Suppressor macrophage (primary cell): ENCODE data around the gene SLC38A8.
A peak's percentile ranks its signal among the peaks of the same experiment; 100 is the strongest.

Source experiments
- DNase-seq, 4 experiments: peaks; one replicate each; pipeline ENCODE4 v3.0.0-alpha.2; 2020 to 2022

The SLC38A8 gene

DNA sequence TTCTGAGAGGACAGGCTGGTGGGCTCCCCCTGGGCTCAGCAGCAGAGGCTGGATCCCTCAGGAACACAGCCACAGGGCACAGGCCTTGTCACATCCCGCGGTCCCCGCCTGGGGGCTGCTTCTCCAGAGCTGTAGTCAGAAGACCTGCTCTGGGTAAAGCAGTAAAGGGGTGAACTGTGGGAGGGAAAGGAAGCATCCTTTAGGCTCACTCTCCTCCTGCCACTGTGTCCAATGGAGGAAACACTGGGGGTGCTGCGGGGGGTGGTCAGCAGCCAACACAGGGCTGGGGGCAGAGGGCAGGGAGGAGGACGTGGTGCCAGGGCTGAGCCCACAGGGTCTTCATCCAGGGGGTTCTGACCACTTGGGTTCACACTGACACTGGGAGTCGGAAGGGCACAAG is 5.0 kb upstream of the SLC38A8 start:
- DNase-seq = no peak

DNA sequence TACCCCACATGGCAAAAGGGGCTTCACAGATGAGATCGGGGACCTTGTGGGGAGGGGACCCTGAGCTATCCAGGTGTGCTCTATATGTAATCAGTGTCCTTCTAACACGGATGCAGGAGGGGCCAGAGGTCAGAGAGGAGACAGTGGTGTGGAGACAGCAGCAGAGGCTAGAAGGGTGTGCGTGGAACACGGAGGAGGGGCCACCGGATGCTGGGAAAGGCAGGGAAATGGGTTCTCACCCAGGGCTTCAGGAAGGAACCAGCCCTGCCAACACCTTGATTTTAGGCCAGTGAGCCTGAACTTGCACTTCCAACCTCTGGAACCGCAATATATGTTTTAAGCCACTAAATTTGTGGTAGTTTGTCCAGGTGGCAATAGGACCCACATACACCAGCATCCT is 4.6 kb upstream of the SLC38A8 start:
- DNase-seq = no peak

DNA sequence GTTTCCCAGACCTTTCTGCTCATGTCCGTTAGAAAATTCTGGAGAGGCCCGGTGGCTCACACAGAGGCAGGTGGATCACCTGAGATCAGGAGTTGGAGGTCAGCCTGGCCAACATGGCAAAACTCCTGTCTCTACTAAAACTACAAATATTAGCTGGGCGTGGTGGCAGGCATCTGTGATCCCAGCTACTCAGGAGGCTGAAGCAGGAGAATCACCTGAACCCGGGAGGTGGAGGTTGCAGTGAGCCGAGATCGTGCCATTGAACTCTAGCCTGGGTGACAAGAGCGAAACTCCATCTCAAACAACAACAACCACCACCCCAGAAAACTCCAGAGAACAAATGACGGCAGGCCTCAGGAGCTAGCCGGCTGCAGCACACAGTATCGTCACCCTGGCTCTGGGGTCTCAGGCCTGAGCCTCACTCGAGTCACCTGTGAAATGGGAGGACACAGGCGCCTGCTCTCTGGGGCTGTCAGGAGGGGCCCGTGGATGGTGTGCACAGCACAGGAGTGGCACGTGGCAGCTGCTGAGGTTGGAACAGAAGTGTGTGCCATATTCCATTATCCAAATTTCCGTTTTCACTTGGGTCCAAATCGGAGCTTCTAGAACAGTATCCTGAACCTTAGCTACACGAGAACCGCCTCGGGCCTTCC is 3.3 kb upstream of the SLC38A8 start:
- DNase-seq = no peak

DNA sequence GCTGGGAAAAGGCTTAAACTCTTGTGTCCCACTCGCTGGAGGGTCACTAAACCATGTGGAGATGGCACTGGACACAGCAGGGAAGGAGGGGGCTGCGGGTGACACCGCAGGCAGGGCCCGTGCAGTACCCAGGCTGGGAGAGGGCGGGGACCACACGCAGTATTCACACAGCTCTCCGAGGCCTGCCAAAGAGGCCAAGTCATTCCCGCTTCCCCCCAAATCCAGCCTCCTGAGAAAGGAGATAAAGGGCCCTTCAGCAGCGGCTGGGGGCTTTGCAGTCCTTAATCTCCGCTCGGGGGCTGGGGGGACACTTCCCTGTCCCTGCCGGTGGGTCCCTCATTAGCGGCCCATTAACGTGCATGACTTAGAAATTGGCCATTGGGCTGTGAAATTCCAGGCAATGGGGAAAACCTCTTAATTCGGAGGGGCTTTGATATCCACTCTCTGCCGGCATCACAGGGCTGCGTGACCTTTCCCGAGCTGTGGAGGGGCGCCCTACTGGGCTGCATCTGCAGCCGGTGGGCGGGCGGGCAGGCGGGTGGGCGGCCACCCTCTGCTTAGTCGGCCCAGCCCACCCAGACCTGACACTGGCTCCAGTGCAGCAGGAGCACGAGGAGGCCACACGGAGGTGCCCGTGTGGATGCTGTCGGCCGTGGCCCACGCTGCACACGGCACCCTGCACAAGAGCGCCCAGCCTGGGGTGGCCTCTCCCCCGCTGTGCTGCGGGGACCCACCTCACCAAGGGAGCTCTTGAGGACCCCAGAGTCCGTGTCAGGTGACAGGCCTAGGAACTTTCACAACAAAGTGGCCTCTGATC is 2.6 kb upstream of the SLC38A8 start:
- DNase-seq = no peak

DNA sequence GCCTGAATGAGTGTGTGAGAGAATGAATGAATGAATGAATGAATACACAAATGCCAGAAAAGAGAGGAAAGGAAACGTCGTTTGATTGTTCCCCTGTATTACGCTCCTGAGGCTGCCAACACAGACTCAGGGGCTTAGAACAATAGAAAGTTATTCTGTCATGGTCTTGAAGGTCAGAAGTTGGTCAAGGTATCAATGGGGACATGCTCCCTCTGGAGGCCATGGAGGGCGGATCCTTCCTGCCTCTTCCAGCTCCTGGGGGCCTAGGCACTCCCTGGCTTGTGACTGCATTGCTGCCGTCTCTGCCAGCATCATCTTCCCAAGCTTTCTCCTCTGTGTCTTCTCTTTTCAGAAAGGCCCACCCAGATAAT is 1.5 kb upstream of the SLC38A8 start:
- peak; percentile 28 to 63 (median 60) for DNase-seq

DNA sequence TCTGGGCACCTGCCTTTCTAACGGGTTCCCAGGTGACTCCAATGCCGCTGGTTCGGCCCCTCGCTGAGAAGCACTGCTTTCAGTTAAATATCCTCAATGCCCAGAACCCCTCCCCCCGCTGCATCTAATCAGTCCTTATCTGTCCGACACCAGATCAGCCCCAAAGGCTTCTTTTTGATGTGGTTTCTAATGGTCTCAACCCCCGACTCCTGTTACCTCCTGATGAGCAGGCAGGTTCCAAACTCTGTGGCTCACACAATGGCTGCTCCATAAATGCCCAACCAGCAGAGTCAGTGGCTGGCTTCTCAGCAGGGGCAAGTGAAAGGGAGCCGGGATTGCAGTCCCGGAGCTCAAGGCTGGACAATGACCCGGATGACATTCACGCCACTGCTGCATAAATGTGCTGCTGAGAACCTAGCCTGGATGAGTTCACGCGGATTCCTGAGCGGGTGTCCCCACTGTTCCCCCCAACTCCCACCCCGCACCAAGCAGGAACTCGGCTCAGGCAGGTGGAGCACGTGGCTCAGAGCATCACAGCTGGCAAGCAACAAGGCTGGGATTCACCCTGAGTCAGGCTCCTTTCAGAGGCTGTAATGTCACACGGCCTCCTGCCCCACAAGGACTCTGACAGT is 1.0 kb upstream of the SLC38A8 start:
- no peak for DNase-seq

DNA sequence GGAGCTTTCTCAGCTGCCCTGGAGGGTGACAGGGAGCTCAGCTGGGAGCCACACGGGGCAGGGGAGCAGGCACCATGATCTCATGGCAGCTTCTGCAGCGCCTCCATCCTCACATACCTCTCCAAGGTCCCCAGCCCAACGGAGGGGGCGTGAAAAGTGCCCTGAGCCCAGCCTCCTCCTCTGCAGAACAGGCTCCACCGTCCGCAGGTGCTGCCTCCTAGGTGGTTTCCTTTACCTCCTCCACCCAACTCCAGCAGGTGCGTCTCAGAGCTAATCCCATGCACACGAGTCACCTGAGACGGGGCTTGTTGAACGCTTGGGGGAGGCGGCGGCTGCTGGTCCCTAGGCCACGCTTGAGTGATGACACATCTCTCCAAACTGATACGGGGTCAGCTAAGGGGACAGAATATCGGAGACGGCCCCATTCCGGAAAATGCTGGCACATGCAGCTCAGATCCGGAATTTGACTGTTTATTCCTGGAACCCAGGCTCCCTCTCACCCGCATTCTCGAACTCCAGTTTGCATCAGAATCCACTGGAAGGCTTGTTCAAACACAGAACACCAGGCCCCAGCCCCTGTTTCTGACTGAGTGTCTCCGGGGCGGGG is 387 bp upstream of the SLC38A8 start:
- DNase-seq = no peak

DNA sequence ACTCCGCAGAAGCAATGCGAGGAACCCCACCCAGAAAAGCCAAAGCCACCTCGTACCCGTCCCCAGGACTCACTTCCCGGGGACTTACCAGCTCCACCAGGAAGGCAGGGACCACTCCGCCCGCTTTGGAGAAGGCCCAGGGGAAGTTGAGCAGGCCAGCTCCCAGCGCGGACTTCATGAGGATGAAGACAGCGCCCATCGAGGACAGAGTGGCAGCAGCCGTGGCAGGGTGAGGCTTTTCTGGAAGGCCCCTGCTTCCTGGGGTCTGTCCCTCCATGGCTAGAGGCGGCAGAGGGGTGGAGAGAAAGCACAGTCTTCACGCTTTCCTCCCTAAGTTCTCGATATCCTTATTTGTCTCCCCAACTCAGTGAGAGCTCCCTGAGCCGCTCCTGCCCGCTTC is 714 bp downstream of the SLC38A8 start:
- DNase-seq = no peak

DNA sequence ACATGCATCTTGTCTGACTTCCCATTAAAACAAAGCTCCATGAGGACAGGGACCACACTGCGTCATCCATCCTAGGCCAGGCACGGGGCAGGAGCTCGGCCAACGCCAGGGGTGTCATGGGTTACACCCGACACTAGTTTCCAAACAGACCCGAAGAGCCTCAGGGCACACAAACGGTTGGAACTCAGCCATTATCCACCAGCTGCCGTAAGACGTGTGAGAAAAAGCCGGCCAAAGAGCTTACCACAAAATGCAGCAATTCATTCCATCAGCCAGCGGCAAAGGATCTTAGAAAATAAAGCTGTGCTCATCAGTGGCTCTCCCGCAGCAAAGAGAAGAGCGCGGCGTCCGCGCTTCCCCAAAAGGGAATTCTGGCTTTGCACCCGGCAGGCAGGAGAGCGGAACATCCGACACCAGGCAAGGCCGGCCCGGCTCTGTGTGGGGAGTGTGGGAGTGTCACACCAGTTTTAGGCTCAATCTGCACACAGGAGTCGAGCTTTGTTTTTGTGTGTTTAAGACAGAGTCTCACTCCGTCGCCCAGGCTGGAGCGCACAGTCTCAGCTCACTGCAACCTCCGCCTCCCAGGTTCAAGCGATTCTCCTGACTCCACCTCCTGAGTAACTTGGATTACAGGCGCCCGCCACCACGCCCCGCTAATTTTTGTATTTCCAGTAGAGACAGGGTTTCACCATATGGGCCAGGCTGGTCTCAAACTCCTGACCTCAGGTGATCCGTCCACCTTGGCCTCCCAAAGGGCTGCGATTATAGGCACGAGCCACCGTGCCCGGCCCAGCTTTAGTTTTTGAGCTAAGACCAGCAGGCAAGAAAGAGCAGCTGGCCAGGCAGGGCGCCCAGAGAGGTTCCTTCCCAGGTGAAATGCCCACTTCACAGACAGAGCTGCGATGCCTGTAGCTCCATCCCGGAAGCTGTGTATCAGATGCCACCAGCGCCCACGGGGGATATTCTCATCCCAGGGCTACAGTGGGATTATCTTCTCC is 1.5 kb downstream of the SLC38A8 start:
- DNase-seq = no peak

DNA sequence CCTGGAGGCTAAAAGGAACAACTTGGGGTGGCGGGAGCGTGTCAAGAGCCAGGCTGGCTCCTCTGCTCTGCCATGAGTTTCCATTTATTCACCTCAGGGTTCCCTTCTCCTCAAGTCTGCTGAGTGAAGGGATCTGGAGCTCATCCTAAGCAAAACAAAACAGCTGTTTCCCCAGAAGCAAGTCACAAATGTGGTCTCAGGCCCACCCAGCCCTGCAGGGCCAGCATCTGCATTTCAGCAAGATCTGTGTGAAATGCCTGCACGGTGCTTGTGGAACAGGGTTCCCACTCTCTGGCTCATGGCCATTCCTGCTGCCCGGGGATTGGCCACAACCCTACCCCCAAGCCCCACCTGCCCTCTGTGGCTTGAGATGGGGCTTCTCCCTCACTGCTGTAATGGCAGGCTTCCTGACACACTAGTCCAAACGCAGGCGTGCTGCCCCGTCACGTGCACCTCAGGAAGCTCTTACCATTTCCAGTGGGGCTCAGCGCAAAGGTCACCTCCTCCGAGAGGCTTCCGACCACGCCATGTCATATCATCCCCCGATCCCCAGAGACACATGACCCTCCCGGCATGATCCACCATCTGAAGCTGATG is 2.3 kb downstream of the SLC38A8 start:
- no peak for DNase-seq

DNA sequence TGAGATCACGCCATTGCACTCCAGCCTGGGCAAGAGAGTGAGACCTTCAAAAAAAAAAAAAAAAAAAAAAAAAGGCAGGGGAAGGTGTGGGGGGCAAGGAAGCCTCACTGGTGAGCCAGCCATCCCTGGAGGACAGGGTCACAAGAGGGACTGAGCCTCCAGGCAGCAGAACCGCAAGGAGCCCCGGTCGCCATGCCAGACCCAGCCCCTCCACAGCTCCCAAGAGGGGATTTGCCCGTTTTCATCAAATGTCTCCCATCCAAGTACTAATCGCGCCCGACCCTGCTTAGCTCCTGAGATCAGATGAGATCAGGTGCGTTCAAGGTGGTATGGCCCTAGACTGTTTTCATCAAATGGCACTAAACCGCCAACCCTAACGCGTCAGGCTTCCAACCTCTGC is 2.9 kb downstream of the SLC38A8 start:
- no peak for DNase-seq

DNA sequence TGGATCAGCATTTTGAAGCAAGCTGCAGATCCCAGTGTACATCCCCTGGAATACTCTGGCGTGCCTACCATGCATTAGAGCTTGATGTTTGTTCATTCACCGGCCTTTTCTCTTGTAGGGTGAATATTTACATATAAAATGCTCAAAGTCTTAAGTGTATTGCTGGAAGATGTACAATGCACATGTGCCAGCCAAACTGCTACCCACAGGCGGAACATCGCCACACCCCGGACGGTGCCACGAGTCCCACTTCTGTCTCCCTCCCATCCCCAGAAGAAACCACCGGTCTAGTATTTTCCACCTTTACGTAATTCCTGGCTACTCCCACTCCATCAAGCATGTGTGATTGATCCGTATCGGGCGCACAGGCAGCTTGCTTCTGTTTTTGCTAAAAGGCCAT is 4.1 kb downstream of the SLC38A8 start:
- DNase-seq = no peak

DNA sequence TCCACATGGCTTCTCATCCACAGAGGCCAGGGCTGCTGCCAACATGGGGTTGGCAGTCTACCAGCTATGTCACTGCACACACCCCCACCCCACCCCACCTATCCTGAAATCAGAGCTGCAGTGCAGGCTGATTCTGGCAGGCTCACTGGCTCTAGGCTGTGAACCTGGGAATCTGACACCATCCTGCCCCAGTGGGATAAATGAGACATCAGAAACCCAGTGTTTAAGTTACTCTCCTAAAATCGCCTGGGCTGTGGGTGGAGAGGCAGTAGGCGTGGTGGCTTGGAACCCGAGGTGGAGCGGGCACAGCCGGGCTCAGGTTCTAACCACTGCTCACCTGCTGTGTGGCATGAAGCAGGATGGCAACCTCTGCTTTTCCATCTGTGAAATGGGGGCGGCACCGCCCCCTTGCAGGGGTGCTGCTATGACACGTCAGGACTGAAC is 5.6 kb downstream of the SLC38A8 start:
- DNase-seq = no peak

DNA sequence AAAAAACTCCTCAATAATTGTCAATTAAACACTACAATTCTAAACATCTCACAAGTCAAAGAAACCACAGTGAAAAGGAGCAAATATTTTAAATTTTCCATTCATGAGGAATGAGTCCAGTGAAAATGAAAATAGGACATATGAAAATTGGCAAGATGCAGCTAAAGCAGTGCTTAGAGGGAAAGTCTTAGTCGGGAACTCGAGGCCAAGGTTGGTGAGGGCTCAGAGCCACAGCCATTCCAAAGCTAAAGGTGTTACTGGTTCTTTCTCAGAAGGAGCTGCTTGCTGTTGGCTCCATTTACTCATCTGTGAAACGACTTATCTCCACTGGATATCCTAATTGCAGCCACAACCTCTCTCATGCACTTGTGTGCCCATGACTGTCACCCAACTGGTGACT is 6.5 kb downstream of the SLC38A8 start:
- DNase-seq = no peak

DNA sequence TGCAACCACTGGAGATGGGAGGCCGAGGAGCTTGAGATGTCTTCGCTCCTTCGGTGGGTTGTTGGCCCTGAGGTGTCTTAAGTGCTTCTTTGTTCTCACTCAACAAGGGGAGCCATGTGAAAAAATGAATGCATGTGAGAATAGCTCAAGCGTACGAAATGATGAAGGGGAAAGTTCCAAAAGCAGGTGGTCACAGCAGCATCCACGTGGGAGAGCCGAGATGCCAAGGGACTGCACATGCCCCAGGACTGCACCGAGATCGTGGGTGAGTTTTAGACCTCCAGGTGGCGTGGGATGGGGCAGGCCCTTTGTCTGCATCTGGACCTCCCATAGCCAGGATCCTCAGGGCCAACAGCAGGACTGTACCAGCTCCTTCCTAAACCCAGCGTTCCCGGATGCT is 8.1 kb downstream of the SLC38A8 start:
- DNase-seq = no peak

DNA sequence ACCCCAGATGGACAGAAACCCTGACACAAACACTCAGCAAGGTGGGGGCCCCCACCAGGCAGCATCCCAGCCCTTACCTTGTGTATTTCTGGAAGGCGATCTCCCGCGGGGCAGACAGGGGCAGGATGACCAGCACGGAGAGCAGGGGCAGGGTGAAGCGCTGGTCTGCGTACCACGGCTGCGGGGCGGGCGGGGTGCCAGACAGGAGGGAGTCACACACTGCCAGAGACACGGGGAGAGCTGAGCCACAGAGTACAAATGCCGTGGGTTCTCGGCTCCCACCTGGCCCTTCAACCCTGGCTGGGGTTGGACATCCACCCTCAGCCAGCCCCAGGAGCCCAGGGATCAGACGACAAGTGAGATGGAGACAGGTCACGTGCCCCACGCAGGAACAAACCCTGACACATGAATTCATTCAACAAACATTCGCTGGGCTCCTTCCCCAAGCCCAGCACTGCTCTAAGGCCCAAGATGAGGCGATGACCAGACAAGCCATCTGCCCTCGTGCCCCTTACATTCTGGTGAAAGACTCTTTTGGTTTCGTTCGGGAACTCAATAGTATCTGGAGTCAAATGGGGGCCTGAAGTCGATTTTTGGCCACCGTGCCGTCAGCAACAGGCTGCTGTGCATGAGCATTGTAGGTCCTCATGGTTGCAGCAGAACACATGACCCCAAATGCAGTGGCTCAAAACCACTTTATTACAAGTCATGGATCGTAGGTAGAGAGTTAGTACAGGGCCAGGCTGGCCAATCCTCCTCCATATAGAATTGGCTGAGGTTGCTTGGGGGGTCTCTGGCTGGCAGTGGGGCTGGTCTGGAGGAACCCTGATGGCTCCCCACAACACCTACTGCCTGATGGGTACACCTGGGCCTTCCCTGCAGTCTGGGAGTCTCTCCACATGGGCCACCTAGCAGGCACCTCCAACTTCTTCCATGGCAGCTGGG is 9.1 kb downstream of the SLC38A8 start:
- DNase-seq = no peak

DNA sequence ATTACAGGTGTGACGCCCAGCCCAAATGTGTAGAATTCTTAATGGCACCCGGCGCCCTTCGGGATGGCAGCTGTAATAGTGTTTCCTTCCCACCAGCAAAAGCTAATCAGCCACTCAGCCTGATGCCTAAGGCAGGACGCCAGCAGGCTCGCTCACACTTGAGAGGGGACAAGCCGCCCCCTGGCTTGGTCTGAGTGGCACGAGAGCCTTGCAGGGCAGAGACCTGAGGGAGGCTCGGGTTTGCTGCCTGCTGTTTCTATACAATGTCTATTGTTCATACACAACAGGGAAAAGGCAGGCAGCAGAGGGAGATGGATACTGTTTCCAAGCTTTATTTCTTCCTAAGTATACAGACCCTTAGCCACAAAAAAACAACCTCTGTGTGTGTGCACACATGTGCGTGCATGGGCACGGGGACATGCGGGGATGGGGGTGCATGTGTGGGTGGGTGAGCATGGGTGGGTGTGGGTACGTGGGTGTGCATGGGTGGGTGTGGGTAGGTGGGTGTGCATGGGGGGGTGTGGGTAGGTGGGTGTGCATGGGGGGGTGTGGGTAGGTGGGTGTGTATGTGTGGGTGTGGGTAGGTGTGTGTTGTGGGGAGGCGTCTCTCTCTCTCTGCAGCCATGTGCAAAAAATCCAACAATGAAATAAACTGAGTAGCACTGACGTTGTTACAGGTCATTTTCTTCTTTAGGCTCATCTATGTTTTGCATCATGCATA is 10.0 kb downstream of the SLC38A8 start:
- no peak for DNase-seq

DNA sequence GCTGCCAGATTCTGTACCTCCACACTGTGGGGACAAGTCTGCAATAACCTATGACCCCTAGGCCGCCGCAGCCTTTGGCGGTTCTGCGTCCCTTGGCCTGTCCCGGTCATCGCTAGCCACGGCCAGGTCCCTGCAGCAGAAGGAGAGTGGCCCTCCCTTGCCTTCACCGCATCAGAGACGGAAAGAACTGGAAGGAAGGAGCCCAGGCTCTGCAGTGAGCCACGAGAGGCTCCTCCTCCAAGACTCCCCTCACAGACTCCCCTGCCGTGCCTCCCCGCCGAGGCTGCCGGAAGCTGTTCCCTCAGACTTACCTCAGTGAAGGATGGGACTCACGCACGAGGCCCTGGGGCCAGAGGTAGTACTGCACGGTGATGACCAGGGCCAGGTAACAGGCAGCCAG is 11.0 kb downstream of the SLC38A8 start:
- DNase-seq = no peak

DNA sequence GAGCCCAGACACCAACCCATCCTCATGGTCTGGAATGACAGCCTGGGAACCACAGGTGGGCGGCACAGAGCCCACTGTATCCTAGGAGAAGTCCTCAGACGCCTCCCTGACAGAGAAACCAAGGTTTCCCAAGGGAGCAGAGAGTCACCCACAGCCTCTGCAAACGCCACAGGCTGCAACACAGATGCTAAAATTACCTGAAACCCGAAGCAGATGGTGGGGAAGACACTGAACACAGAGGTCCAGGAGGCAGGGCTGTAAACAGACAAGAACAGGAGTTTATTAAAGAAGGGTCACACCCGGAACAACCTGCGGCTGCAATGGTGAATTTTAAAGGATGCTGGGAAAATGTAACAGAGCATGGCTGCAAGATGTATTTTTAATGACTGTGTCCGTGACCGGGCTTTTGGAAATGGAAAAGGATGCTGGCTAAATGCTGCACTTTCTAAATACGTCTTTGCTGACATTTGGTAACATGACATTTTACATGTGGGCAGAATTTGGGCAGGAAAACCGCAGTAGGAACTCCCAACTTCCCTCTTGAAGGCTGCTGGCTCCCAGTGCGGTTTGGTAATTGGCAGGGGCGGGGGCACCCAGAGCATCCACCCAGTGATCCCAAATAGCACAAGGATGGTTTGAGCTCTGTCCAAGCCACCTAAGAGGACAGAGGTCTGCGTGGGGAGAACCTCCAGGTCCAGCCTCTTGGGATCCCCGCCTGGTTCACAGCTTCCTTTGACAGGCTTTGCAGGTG is 13.1 kb downstream of the SLC38A8 start:
- DNase-seq = peak; percentile 73 to 88 (median 84)
